Heart left ventricle (tissue), 13 donors: ENCODE data around the gene RPS6KA6.

ENCODE experiments used
- CTCF ChIP-seq, 12 donors: fragments of 200-600 bp; sonication (generic) in 4 of 12; IDR thresholded peaks; one replicate each; pipeline versions ENCODE4 v1.5.0 to v1.8.0; 2018 to 2022; ENCODE audit warnings: antibody characterized with exemption in 12 of 12, mild to moderate bottlenecking in 5 of 12
- POLR2A ChIP-seq, 2 donors: fragments of 450-650 bp; IDR thresholded peaks; one replicate each; pipeline ENCODE4 v1.6.1; 2017; ENCODE audit warnings: antibody characterized with exemption in 2 of 2, mild to moderate bottlenecking in 2 of 2, moderate library complexity in 2 of 2
- donor health status: ischemic (EF 13 %, LVEDD 7.1; RV severe dilation, severe dysfunction).
- donor health status: DM: no; HTN: yes; CAD: no.
- donor health status: DM: no; HTN: no; CAD: no.
- donor health status: ischemic (EF 25% LVEDD 6.9; RV normal size, moderate dysfunction).
- donor health status: ischemic (EF 25% LVEDD 5.7; RV mildly dilated, moderate dysfunction).
- donor health status: ischemic (EF 35%, LVEDD 5.7; RV mildly dilated, moderate dysfunction).
- donor health status: nonischemic (EF 11% LVEDD 7.7; RV severe dilation, severe dysfunction).
- donor health status: DM: yes; HTN: yes; CAD: no.
- donor health status: PGD.
- donor health status: ischemic (EF 29% LVEDD 5.4; RV normal size, mild dysfunction).
- donor health status: nonischemic (EF 23%, LVEDD 6.1; RV moderate dilation, normal function).

GRCh38 chrX:84168574-84168973 is 19.4 kb downstream of the RPS6KA6 start:
- TF ChIP-seq POLR2A (IDR thresholded peaks at IDR 0.05), result no peak
- no peak for TF ChIP-seq CTCF (IDR thresholded peaks at IDR 0.05)
